MM.1S (cell line): ENCODE results near the gene NSUN7.

Experiments
- EZH2 ChIP-seq: fragments of 300-600 bp; sonication (generic); optimal IDR thresholded peaks from 2 replicates; pipeline ENCODE3; 2017; ENCODE audit warnings: low read depth, mild to moderate bottlenecking, antibody characterized with exemption, low read length, mixed read lengths
- EZH2phosphoT487 ChIP-seq: fragments of 300-600 bp; sonication (generic); IDR thresholded peaks from 2 replicates; pipeline ENCODE4 v1.6.1; 2018; ENCODE audit warnings: antibody characterized with exemption, low read length
- TF ChIP-seq, protein P1 (sequence below): fragments of 300-600 bp; sonication (generic); IDR thresholded peaks from 2 replicates; pipeline ENCODE4 v1.5.1; 2016; ENCODE audit warnings: antibody characterized with exemption, low read length, mixed read lengths

DNA sequence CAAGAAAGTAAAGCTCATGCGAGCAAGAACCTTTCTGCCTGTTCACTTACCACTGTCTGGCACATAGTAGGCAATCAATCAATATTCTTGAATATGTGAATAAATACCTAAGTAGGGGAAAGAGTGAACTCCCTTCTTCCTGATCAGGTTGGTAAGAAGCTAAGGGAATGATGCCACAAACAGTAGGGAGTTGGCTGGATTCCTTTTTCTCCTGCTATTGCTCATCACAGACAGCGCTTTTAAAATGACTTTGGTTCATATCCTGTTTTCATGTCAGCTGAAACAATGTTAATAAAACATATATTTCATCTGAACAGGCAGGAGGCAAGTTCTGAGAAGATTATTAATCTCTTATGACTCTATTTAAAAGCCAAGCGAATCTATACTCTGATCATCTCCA, 99.2 kb downstream of the NSUN7 start:
- TF ChIP-seq, protein P1, sequence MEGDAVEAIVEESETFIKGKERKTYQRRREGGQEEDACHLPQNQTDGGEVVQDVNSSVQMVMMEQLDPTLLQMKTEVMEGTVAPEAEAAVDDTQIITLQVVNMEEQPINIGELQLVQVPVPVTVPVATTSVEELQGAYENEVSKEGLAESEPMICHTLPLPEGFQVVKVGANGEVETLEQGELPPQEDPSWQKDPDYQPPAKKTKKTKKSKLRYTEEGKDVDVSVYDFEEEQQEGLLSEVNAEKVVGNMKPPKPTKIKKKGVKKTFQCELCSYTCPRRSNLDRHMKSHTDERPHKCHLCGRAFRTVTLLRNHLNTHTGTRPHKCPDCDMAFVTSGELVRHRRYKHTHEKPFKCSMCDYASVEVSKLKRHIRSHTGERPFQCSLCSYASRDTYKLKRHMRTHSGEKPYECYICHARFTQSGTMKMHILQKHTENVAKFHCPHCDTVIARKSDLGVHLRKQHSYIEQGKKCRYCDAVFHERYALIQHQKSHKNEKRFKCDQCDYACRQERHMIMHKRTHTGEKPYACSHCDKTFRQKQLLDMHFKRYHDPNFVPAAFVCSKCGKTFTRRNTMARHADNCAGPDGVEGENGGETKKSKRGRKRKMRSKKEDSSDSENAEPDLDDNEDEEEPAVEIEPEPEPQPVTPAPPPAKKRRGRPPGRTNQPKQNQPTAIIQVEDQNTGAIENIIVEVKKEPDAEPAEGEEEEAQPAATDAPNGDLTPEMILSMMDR: no peak
- TF ChIP-seq EZH2phosphoT487 (no peak), EZH2 (no peak)
